Glomerular endothelial cell (primary cell): ENCODE results near the gene LONP2. TPM values are rescaled to one million over a fixed set of nuclear protein-coding genes. Genes with fewer than 3 reads are reported as not detected.
"Not testable (repeated sequence)": the region's sequence is repeated elsewhere in the genome, so short reads cannot be mapped to it uniquely, and the experiment has no call there.

Source experiments
- DNase-seq: peaks from one replicate; pipeline ENCODE4 v3.0.0-alpha.2; 2011; ENCODE audit warnings: low read depth, low spot score; ENCODE audit errors: extremely low read depth
- total RNA-seq: library from RNA; depleted of rRNA; stranded (reverse); fragments of >200 nt; gene quantifications from 2 replicates; pipeline ENCODE4 v1.2.3, GENCODE V29; 2015

Gene LONP2
- total RNA-seq, 1 donor from 2014 or later: 35.1 TPM

GRCh38 chr16:48384520-48385252 is 140.6 kb downstream of the LONP2 start:
- no peak for DNase-seq

GRCh38 chr16:48385253-48386150 is 141.4 kb downstream of the LONP2 start, which contains the start of gene SIAH1:
Gene SIAH1, minus strand, starts transcription at chr16:48385413. Its CDS starts 22,985 bp downstream, at chr16:48362428.
- no peak for DNase-seq

- DNase-seq: no peak
Observed at GRCh38 chr16:48386559-48387312, 142.6 kb downstream of the LONP2 start.

- DNase-seq: no peak
Observed at GRCh38 chr16:48392407-48392806, 148.3 kb downstream of the LONP2 start.

GRCh38 chr16:48393485-48394354 is 149.6 kb downstream of the LONP2 start:
- no peak for DNase-seq

- DNase-seq: no peak
Observed at GRCh38 chr16:48394355-48394703, 150.2 kb downstream of the LONP2 start.

- no peak for DNase-seq
Observed at GRCh38 chr16:48395375-48395774, 151.3 kb downstream of the LONP2 start.

GRCh38 chr16:48402547-48402946 is 158.4 kb downstream of the LONP2 start:
- DNase-seq: not testable (repeated sequence)

GRCh38 chr16:48405153-48405552 is 161.1 kb downstream of the LONP2 start:
- no peak for DNase-seq

GRCh38 chr16:48405907-48406306 is 161.8 kb downstream of the LONP2 start:
- DNase-seq: no peak

Other genes starting within 250 kb of the LONP2 start
- not detected in 2 replicates for gene ABCC12, start 88.3 kb upstream of the LONP2 start, total RNA-seq
- 0.29 TPM in 1 of 2 replicates, not detected in the other for gene ABCC11, start 3.2 kb downstream of the LONP2 start, total RNA-seq
- gene SIAH1, start 141.1 kb downstream of the LONP2 start, total RNA-seq: 16.5 and 22.4 TPM in 2 replicates